Smooth muscle cell (in vitro differentiated cells): ENCODE measurements around the gene MBNL1. TPM values are rescaled to one million over a fixed set of nuclear protein-coding genes. Genes with fewer than 3 reads are reported as not detected.

Experiments used
- DNase-seq: peaks from one replicate; lab custom pipeline; 2025; ENCODE audit not compliant: unreplicated experiment; lab: John Stamatoyannopoulos, UW
- H2AFZ ChIP-seq: fragments of 200-600 bp; sonication (generic); 2 replicates; pipeline ENCODE4 v1.6.0; 2016; ENCODE audit warnings: antibody characterized with exemption, low read depth, mild to moderate bottlenecking
- H3F3A ChIP-seq: fragments of 200-600 bp; sonication (generic); 2 replicates; pipeline ENCODE4 v1.6.0; 2017; ENCODE audit warnings: antibody characterized with exemption, low read depth
- H3K27ac ChIP-seq: fragments of 200-600 bp; sonication (generic); 2 replicates; pipeline ENCODE4 v1.5.1; 2016; ENCODE audit warnings: low read depth, mild to moderate bottlenecking
- H3K27me3 ChIP-seq: fragments of 200-600 bp; sonication (generic); 2 replicates; pipeline ENCODE4 v1.6.1; 2016; ENCODE audit warnings: low read depth, mild to moderate bottlenecking
- H3K36me3 ChIP-seq: fragments of 200-600 bp; sonication (generic); 2 replicates; pipeline ENCODE4 v1.5.1; 2016; ENCODE audit warnings: low read depth
- H3K4me1 ChIP-seq: fragments of 200-600 bp; sonication (generic); 2 replicates; pipeline ENCODE4 v1.5.1; 2016; ENCODE audit warnings: low read depth
- H3K4me2 ChIP-seq: fragments of 200-600 bp; sonication (generic); 2 replicates; pipeline ENCODE4 v1.6.0; 2016; ENCODE audit warnings: mild to moderate bottlenecking
- H3K4me3 ChIP-seq: fragments of 200-600 bp; sonication (generic); 2 replicates; pipeline ENCODE4 v1.5.1; 2016; ENCODE audit warnings: mild to moderate bottlenecking
- H3K79me2 ChIP-seq: fragments of 200-600 bp; sonication (generic); 2 replicates; pipeline ENCODE4 v1.6.0; 2016; ENCODE audit warnings: low read depth, mild to moderate bottlenecking
- H3K9ac ChIP-seq: fragments of 200-600 bp; sonication (generic); 2 replicates; pipeline ENCODE4 v1.6.0; 2016; ENCODE audit warnings: low read depth
- H3K9me3 ChIP-seq: fragments of 200-600 bp; sonication (generic); replicated peaks from 2 replicates; pipeline ENCODE4 v1.5.1; 2016; ENCODE audit warnings: low read depth
- H4K20me1 ChIP-seq: fragments of 200-600 bp; sonication (generic); 2 replicates; pipeline ENCODE4 v1.6.0; 2016; ENCODE audit warnings: low read depth
- CTCF ChIP-seq: fragments of 200-600 bp; sonication (generic); IDR thresholded peaks from 2 replicates; pipeline ENCODE4 v1.5.1; 2017; ENCODE audit warnings: borderline replicate concordance, mild to moderate bottlenecking, antibody characterized with exemption; ENCODE audit not compliant: insufficient read depth, poor library complexity, severe bottlenecking
- WGBS: methylation state at CpG from one replicate; pipeline ENCODE4 v1.1.7; 2016; ENCODE audit warnings: low lambda C conversion rate; 5-methylcytosine and 5-hydroxymethylcytosine counted together
- polyA plus RNA-seq: library from polyadenylated mRNA; unstranded; fragments of >200 nt; fragmentation: Nextera tagmentation; extraction: Ambion mirVana; gene quantifications from 2 replicates; pipeline ENCODE4 v1.2.1, GENCODE V29; 2016
- total RNA-seq: library from RNA; depleted of rRNA; stranded (reverse); fragments of >200 nt; gene quantifications from 2 replicates; pipeline ENCODE4 v1.2.3, GENCODE V29; 2014

MBNL1 gene
- total and polyA plus RNA-seq, 2 experiments from 2014 or later: 19.5 to 128 TPM

DNA sequence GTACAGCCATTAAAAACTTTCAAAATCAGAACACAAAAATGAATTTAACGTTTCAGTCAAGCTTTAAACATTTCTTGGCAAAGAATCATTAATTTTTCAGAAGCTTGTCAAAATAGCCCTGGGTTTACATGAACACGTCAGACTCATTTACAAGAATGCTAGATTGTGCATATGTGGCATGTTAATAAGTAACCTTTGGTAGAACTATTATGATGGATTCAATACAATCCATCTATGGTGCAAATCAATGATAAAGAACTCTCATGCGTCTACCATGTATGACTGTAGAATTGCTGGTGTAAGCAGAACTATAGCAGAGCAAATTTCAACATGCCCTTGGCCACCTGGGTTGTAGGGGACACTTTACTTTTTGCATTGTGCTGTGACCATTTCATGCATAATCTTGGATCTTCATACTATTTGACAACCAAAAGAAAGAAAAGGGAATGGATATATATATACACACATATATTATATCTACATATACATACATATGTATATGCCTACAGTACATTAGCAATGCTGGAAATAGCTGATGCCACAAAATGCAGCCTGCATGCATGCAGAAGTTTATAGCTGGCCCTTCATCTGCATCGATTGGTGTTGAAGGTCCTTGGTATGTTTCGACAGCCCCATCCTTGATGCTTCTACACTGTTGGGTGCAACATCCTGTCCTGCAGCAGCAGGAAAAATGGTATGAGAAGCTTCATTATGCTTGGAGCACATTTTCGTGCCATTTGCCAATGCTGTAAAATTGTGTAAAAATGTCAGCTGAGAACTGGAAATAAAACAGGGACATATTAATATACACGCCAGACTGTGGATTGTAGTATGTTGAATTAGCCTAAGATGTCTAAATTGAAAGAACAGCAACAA lies 189.0 kb downstream of the MBNL1 start:
- WGBS: 92% methylated on average over 7 of the region's 7 CpGs
- no peak for TF ChIP-seq CTCF
- H4K20me1 ChIP-seq: no peaks in the 10 kb centered on the region
- H3K79me2 ChIP-seq: no peaks in the 10 kb centered on the region
- H2AFZ ChIP-seq: no peak overlapping the region
- peaks cover 10% of the 10 kb centered on the region for H3K4me1 ChIP-seq
- no peaks in the 10 kb centered on the region for H3K27me3 ChIP-seq
- no peak overlapping the region for H3K9ac ChIP-seq
- H3K4me3 ChIP-seq: no peak overlapping the region
- H3K36me3 ChIP-seq: peaks cover 9% of the 10 kb centered on the region
- no peak overlapping the region for H3K27ac ChIP-seq
- DNase-seq: no peak
- H3F3A ChIP-seq: no peaks in the 10 kb centered on the region
- H3K4me2 ChIP-seq: no peak overlapping the region
- H3K9me3 ChIP-seq: no peaks in the 10 kb centered on the region

DNA sequence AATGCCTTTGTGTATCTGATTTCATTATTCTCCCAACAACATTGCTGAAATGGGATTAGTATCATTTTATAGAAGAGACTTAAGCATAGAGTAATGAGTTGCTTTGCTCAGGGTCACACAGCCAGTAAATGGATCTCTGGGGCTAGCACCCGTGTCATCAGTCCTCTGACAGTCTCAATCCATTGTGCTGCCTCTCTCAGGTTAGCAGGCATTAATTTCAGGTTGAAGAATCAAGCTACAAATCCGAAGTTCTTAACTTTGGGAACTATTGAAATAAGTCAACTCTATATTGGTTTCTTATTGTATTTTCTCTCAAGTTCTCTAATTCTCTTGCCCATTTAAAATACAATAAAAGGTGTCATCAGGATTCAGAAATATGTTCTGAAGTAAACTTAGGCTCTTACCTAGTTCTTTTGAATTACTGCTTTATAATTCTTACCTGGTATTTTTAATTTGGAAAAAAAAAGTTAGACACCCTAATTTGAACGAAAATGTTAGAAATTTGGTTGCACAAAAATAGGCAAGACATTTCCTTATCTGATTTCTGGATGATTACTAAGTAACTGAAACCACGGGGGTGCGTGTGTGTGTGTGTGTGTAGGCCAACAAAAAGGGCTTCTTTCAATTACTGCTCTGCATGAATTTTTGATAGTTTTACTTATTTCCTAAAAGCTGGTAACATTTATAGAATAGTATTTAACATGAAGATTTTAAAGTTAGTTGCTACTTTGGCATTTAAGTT lies 189.8 kb downstream of the MBNL1 start:
- Histone ChIP-seq H3F3A (no peaks in the 10 kb centered on the region), H3K4me1 (peaks cover 10% of the 10 kb centered on the region), H3K4me3 (no peak overlapping the region), H3K79me2 (no peaks in the 10 kb centered on the region), H4K20me1 (no peaks in the 10 kb centered on the region), H3K9me3 (no peaks in the 10 kb centered on the region), H2AFZ (no peak overlapping the region), H3K4me2 (no peak overlapping the region), H3K36me3 (peaks cover 6% of the 10 kb centered on the region), H3K9ac (no peak overlapping the region), H3K27ac (no peak overlapping the region), H3K27me3 (no peaks in the 10 kb centered on the region)
- whole genome bisulfite sequencing: 83% methylated on average over 5 of the region's 5 CpGs
- no peak for TF ChIP-seq CTCF
- no peak for DNase-seq

DNA sequence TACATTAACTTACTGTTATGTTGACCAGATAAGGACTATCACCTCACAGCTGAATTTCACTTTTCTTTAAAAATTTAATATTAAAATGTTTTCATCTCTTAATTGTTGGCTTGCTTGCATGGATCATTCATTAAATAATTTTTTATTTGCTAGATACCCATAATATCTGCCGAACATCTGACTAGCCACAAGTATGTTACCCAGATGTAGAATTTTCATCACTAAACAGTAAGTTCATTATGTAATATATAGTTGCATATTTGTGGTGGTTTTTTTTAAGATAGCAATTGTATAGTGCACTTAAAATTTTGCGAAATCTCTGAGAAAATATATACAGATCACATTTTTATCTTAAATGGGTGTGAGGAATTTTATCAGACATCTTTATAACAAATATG lies 190.4 kb downstream of the MBNL1 start:
- no peak overlapping the region for H3K27ac ChIP-seq
- no peak overlapping the region for H3K4me3 ChIP-seq
- no peak for DNase-seq
- no peak for TF ChIP-seq CTCF
- peaks cover 10% of the 10 kb centered on the region for H3K4me1 ChIP-seq
- H3K27me3 ChIP-seq: no peaks in the 10 kb centered on the region
- H3K9ac ChIP-seq: no peak overlapping the region
- H3K36me3 ChIP-seq: peaks cover 6% of the 10 kb centered on the region
- no peaks in the 10 kb centered on the region for H3K9me3 ChIP-seq
- H2AFZ ChIP-seq: no peak overlapping the region
- no peaks in the 10 kb centered on the region for H3K79me2 ChIP-seq
- no peaks in the 10 kb centered on the region for H3F3A ChIP-seq
- 90% methylated on average over 2 of the region's 2 CpGs for WGBS
- no peaks in the 10 kb centered on the region for H4K20me1 ChIP-seq
- no peak overlapping the region for H3K4me2 ChIP-seq
